COLO668 (cell line): Measurements from ENCODE around the gene TYRO3.

Experiments
- DNase-seq: peaks from one replicate; lab custom pipeline; 2025; ENCODE audit not compliant: unreplicated experiment; lab: John Stamatoyannopoulos, UW

Gene TYRO3

DNA sequence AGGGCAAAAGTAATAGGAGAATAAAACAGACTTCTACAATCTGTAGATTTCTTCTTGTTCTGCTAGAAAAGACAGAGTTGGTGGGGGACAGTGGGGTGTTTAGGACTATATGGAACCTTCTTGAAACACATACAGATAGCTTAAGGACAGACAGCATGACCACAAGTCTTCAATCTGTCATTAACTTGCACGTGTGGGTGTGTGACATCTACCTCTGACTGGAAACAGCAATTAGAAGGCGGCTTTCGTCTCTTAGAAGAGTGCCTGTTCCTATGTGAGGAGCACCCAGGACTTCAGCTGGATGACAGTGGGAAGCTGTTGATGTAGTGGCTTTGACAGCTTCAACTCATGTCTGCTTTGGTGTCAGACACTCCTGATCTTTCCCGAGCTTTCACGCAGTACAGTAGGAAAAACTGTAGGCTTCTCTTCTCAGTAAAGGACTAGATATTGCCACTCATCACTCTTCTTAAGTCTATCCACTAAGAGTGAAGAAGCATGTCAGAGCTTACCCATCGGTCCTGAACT, 44.5 kb downstream of the TYRO3 start:
- no peak for DNase-seq

GRCh38 chr15:41603941-41604911, 45.2 kb downstream of the TYRO3 start:
- DNase-seq: peak; percentile 56

DNA sequence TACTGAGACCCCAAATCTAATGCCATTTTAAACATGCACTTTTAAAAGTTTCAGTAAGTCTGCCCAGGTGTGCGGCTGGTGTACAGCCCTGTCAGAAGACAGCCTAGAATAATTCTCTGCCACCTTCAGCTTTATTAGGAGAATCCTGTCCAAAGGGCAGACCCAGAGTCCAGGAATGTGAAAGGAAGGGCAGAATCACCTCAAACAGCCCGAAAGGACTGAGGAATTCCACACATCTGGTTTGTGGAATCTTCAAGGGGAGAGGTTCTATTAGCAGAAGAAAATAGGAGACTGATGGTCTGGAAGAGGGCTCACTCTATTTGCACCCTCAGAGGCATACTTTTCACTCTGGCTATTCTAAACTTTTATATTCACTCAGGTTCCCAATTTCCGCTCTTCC, 46.6 kb downstream of the TYRO3 start:
- no peak for DNase-seq

GRCh38 chr15:41606997-41607396, 48.0 kb downstream of the TYRO3 start:
- DNase-seq: no peak

GRCh38 chr15:41609123-41609522, 50.1 kb downstream of the TYRO3 start:
- no peak for DNase-seq

DNA sequence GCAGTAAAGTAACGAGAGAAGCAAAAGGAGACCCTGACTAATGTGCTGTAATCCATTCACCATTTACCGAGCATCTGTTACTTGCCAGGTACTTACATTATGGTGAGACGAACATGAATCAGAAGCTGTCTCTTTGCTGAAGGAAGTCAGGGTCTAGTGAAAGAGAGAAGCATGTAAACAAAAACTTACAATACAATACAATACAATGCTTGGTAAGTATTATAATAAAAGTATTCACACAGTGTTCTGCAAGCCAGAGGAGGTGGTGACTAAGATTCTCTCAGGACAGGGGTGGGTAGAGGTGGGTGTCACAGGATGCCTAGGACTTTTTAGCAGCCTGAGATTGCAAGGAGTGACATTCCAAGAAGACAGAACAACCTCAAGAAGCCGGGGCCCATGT, 51.0 kb downstream of the TYRO3 start:
- no peak for DNase-seq

GRCh38 chr15:41620536-41621199, 61.7 kb downstream of the TYRO3 start:
- DNase-seq: no peak

GRCh38 chr15:41621200-41622193, 62.5 kb downstream of the TYRO3 start:
- DNase-seq: peak; percentile 82

- DNase-seq: no peak
Observed at GRCh38 chr15:41622901-41623300, 63.9 kb downstream of the TYRO3 start.

DNA sequence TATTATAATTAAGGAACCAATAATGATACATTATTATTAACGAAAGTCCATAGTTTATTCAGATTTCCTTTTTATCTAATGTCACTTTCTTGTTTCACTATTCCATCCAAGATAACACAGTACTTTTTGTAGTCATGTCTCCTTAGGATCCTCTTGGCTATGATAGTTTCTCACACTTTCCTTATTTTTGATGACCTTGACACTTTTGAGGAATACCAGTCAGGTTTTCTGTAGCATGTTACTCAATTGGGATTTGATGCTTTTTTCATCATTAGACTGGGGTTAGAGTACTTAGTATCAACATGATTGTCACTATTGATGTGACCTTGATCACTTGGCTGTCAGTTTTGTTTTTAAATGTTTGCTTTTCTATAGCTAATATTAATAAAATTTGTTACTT, 68.2 kb downstream of the TYRO3 start:
- DNase-seq: no peak

- DNase-seq: no peak
Observed at GRCh38 chr15:41629463-41629862, 70.5 kb downstream of the TYRO3 start.

DNA sequence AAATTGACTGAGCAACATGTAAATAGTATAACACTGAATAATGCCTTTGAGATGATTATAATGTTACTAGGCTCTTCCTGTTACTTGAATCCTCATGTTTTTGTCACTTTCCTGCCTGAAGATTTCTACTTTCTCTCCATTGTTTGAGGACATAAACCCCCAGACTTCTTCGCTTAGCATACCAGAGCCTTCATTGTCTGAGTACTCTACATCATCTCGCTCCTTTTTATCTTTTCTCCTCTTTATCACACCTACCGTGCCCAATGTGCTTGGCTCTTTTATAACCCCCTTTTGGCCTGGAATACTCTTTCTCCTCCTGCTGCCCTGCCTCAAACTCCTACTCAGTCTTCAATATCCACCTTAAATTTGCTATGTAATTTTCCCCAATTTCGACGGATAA, 70.9 kb downstream of the TYRO3 start:
- no peak for DNase-seq

DNA sequence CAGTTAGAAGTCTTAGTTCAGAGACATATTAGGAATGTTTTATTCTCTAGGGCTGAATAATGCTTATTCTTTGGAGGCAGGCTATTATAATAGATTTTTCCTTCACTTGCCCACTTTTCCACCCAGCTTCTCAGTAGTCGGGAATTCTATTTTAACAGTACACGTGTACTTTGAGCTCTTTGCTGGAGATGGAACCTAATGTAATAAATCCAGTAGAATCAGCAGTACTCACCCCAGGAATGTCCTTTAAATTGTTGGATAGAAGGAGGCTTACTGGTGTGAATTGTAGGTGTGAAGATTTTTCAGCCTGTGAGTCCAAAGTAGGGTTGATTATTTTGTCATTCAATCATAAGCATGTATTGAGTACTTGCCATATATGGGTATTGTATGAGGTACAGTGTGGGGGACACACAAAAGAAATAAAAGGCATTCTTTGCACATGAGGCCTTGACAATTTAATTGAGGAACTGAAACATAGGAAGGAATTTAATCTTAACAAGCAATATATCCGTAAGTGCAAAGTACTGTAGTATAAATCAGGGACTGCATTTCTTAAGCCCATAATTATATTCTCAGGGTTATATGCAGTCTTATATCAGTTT, 71.7 kb downstream of the TYRO3 start:
- DNase-seq: no peak

DNA sequence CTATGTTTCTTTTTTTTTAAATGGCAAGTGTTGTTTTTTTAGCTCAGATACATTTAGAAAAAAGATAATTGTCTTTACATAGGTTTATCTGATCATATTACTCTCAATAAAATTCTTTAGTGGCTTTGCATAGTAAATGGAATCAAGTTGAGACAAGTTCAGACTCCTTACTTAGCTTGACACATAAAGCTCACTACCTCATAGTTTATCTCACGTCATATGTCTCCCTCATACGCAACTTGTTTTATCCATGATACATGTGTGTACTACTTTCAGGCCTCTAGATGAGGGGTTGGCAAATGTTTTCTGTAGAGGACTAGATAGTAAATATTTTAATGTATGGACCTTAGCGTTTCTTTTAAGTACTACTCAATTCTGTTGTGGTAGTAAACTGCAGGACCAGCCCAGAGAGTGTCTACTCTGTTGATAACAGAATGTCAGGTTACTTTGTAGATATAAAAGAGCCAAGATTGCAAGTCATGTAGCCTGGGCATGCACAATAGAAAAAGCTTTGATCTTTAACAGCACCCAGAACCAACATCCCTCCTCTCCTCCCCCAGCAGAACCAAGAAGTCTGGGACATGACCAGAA, 73.0 kb downstream of the TYRO3 start:
- DNase-seq: no peak
